GM06990 (cell line): Measurements from ENCODE around the gene NHS.

Experiments used
- DNase-seq: peaks from one replicate; pipeline ENCODE4 v3.0.0-alpha.2; 2011; ENCODE audit not compliant: insufficient read length; ENCODE audit errors: extremely low read depth
- H3K27me3 ChIP-seq: replicated peaks from 2 replicates; pipeline ENCODE4 v1.6.0; 2011; ENCODE audit warnings: low read length; ENCODE audit not compliant: control insufficient read depth, insufficient read depth
- H3K36me3 ChIP-seq: 2 replicates; pipeline ENCODE4 v1.5.1; 2011; ENCODE audit warnings: low read length; ENCODE audit not compliant: control insufficient read depth, insufficient read depth
- H3K4me3 ChIP-seq: replicated peaks from 2 replicates; pipeline ENCODE4 v1.5.1; 2011; ENCODE audit warnings: low read depth, mild to moderate bottlenecking, control low read depth, low read length
- TF ChIP-seq, protein P1 (sequence below): IDR thresholded peaks from 2 replicates; pipeline ENCODE4 v1.5.1; 2011; ENCODE audit warnings: low read length, control low read depth, mild to moderate bottlenecking, inconsistent platforms; ENCODE audit not compliant: insufficient read depth, poor library complexity, severe bottlenecking

Gene NHS

GRCh38 chrX:17595456-17596035 lies 220.5 kb downstream of the NHS start:
- no peak for DNase-seq
- TF ChIP-seq, protein P1, sequence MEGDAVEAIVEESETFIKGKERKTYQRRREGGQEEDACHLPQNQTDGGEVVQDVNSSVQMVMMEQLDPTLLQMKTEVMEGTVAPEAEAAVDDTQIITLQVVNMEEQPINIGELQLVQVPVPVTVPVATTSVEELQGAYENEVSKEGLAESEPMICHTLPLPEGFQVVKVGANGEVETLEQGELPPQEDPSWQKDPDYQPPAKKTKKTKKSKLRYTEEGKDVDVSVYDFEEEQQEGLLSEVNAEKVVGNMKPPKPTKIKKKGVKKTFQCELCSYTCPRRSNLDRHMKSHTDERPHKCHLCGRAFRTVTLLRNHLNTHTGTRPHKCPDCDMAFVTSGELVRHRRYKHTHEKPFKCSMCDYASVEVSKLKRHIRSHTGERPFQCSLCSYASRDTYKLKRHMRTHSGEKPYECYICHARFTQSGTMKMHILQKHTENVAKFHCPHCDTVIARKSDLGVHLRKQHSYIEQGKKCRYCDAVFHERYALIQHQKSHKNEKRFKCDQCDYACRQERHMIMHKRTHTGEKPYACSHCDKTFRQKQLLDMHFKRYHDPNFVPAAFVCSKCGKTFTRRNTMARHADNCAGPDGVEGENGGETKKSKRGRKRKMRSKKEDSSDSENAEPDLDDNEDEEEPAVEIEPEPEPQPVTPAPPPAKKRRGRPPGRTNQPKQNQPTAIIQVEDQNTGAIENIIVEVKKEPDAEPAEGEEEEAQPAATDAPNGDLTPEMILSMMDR: no peak
- Histone ChIP-seq H3K4me3 (no peak overlapping the region), H3K27me3 (no peaks in the 10 kb centered on the region), H3K36me3 (no peaks in the 10 kb centered on the region)

DNA sequence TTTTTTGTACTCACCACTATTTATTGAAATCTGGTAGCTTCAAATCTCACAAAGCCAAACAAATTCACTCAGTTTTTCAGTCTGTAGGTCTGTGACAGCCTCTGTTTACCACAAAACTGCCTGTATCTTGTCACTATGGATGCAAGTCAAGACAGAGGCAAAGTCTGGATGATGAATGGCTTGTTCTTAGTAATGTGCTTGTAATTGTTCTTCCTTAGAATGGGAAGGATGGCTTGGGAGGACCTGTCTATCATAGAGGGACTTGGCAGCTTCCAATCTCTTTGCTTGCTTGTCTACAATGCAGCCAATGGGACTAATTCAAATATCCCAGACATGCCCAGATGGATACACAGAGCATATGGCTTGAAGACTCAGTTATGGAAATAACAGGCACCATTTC lies 221.1 kb downstream of the NHS start:
- no peak overlapping the region for H3K4me3 ChIP-seq
- no peaks in the 10 kb centered on the region for H3K27me3 ChIP-seq
- DNase-seq: no peak
- H3K36me3 ChIP-seq: no peaks in the 10 kb centered on the region
- TF ChIP-seq, protein P1: no peak

- H3K27me3 ChIP-seq: no peaks in the 10 kb centered on the region
- no peaks in the 10 kb centered on the region for H3K36me3 ChIP-seq
- DNase-seq: no peak
- TF ChIP-seq, protein P1: no peak
- H3K4me3 ChIP-seq: no peak overlapping the region
These were observed 221.7 kb downstream of the NHS start for GRCh38 chrX:17596546-17597205.

- Histone ChIP-seq H3K27me3 (no peaks in the 10 kb centered on the region), H3K36me3 (no peaks in the 10 kb centered on the region), H3K4me3 (no peak overlapping the region)
- DNase-seq: no peak
- TF ChIP-seq, protein P1: no peak
These were observed 222.3 kb downstream of the NHS start for GRCh38 chrX:17597327-17597726.

GRCh38 chrX:17597836-17598439 lies 222.9 kb downstream of the NHS start:
- TF ChIP-seq, protein P1: no peak
- H3K36me3 ChIP-seq: no peaks in the 10 kb centered on the region
- DNase-seq: no peak
- no peak overlapping the region for H3K4me3 ChIP-seq
- H3K27me3 ChIP-seq: no peaks in the 10 kb centered on the region
